OCI-LY7 (cell line): Measurements from ENCODE around the gene SLC2A5.

Experiments used
- CTCF ChIP-seq: fragments of 200-600 bp; sonication (generic); conservative IDR thresholded peaks from 2 replicates; pipeline ENCODE4 v1.5.1; 2014; ENCODE audit warnings: mild to moderate bottlenecking, antibody characterized with exemption, low read length, moderate library complexity, mixed read lengths
- EZH2phosphoT487 ChIP-seq: fragments of 200-600 bp; sonication (generic); IDR thresholded peaks from 2 replicates; pipeline ENCODE4 v1.6.1; 2018; ENCODE audit warnings: low read depth, borderline replicate concordance, mild to moderate bottlenecking, mixed run types, antibody characterized with exemption, low read length, moderate library complexity, mixed read lengths

- TF ChIP-seq CTCF (no peak), EZH2phosphoT487 (no peak)
Observed at GRCh38 chr1:9070486-9070885, 1.1 kb upstream of the SLC2A5 start.
